DMS 273 treated with DMSO at 0.1 percent for 48 hours (cell line): Measurements from ENCODE around the gene CEP350.

Experiments
- DNase-seq: peaks from one replicate; lab custom pipeline; 2025; lab: John Stamatoyannopoulos, UW

The CEP350 gene

GRCh38 chr1:180157576-180158057, 203.0 kb downstream of the CEP350 start:
- no peak for DNase-seq

DNA sequence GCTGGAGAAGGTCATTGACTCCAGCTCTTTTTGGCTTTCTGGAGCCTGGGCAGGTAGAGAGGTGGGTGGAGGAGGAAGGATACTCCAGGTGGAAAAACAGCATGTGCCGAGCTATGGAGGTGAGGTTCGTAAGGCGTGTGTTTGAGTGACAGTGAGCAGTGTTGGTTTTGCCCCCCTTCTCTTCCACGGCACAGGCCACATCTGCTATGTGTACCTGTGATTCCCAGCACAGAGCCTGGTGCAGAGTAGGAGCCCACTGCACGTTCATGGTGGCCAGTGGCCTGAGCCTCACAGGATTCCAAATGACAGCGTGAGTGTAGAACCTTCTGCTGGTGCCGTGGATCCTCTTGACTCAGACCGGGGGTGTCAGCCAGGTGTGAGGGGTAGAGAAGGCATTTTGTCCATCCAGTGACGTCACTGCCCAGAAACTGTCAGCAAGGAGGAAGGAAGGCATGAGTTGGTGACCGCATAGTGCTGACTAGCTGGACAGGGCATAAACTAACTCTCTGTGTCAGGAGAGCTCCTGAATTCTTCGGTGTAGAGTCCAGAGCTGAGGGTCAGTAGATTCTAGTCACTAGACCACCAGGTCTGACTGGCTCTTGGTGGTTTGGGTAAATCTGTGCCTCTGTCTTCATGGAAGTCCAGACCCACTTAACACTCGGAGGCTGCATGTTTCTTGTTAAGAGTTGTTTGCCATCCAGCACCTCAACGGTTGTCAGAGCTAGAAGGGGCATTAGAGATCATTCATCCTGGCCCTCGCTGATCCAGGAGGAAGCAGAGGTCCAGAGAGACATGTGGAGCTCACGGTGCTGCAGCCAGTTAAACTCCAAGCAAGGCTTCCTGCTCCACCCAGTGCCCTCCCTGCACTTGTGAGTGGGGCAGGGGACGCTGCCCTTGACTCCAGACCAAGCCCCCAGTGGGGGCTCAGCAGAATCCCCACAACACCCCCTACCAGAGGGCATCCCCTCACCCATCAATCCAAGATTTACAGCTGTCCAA, 203.8 kb downstream of the CEP350 start:
- DNase-seq: no peak

GRCh38 chr1:180160357-180160756, 205.7 kb downstream of the CEP350 start:
- no peak for DNase-seq

DNA sequence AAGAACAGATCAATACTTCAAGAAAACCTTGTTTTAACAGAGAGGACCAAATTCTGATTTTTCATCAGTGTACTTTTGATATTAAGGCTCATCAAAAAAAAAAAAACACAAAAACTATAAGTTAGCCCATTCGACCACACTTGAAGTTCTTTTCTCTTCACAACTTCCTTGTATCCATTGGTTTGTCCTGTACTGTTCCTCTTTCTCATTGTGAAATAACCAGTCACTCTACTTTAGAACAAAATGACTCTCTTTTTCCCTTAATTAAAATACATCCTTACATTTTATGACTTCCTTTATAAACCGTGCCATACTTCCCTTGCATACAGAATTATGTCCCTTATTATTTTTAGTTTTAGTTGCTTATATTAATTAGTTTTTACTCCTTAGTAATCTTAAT, 208.4 kb downstream of the CEP350 start:
- DNase-seq: no peak
